HG03159 (cell line): ENCODE results near the gene JPT1.
A peak's percentile ranks its signal among the peaks of the same experiment; 100 is the strongest.
"Not testable (repeated sequence)": the region's sequence is repeated elsewhere in the genome, so short reads cannot be mapped to it uniquely, and the experiment has no call there.

Experiments
- ATAC-seq: cut with Tn5 transposase; IDR thresholded peaks from one replicate; pipeline ENCODE4 v1.9.1; 2021; ENCODE audit warnings: mild to moderate bottlenecking, moderate library complexity; ENCODE audit not compliant: unreplicated experiment

Gene JPT1

DNA sequence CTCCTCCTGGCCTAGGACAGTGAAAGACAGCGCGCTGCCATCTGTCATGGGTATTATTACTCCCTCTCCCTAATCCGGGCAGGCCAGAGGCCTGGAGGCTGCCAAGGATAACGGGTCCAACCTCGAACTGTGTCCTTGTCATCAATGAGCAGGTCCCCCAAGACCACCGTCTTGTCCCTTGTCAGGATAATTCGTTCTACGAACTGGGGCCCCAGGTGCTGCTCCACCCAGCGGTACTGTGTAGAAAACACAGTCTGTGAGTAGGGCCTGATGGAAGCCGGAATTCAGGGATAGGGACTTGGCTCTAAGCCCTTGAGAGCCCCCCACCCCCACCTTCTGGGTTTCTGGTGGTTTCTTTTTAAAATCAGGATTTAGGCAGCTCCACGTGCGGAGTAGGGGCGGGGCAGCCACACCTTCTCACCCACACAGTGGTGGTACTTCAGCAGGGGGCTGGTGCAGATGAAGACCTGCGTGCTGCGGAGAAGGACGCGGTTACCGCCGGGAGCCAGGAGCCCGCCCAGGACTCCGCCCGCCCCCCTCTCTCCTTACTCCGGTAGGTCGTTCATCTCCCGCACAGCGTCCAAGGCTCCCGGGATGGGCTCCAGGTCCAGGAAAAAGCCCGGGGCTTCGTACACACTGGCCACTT is 23.6 kb downstream of the JPT1 start:
- ATAC-seq: no peak

DNA sequence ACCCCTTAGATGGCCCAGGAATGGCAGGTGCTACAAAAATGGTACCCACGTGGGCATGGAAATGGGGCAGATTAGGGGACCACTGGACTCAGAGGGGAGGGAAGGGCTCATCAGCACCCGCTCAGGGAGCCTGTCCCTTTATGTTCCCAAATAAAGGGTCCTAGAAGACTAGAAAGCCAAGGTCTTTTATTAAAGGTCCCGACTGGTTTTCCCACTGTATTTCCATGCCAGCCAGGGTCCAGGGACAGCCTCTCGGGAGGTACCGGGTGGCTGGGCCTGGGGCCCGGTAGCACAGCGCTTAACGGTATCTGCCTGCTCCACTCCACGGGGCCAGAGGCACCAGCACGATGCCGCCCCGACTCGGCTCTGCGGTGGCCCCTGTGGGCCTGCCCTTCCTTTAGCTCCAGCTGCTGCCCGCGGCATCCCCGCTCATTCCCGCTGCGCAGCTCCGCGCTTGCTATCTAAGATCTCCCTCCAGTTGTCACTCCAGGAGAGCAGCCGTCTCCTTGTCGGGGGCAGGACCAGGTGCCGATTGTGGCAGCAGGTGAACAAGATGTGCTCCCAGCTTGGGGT is 24.2 kb downstream of the JPT1 start:
- ATAC-seq: no peak

DNA sequence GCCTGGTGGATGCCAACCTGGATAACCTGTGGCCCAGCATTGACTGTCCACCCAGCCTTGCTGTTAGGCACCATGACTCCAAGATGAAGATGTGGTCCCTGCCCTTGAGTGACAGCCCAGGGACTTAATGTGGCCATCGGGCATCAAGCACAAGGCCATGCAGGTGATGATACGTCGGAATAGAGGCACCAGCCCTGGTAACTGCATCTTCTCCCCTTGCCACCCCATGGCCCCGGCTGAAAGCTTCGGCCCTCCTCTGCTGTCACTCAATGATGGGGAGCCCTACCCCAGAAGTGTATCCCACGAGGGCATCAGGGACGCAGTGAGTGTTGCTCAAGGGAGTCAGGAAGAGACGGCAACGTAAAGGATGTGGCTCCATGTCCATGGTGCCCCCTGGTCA is 24.7 kb downstream of the JPT1 start:
- no peak for ATAC-seq

DNA sequence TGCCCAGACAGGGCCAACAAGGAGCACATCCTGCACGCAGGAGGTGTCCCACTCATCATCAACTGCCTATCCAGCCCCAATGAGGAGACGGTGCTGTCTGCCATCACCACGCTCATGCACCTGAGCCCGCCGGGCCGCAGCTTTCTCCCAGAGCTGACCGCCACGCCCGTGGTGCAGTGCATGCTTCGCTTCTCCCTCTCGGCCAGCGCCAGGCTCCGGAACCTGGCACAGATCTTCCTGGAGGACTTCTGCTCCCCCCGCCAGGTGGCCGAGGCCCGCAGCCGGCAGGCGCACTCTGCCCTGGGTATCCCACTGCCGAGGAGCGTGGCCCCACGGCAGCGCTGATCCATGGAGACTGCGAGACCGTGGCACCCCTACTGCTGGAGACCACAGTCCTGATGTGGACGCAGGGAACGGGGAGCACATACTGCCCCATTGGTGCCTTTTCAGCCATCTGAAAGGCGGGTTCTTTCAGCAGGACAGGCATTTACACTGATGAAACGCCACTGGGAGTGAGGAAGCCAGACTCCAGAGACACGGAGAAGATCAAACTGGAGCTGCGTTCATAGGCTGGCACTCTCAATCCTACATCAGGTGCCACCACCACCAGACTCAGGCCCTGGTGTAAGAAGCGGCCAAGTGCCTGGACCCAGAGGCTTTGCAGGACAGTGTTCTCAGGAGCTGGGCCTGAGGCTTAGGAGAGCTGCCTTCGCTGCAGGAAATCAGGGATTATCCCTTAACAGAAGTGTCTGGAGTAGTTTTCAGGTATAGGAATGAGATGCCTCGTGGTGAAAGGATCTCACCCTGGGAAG is 25.4 kb downstream of the JPT1 start:
- no peak for ATAC-seq

DNA sequence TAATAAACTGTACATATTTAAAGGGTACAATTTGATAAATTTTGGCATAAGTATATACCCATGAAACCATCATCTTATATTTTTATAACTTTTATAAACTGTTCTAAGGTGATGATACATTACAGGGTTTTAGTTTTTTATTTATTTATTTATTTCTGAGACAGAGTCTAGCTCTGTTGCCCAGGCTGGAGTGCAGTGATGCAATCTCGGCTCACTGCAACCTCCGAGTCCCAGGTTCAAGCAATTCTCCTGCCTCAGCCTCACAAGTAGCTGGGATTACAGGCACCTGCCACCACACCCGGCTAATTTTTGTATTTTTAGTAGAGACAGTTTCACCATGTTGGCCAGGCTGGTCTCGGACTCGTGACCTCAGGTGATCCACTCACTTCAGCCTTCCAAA is 26.4 kb downstream of the JPT1 start:
- not testable (repeated sequence) for ATAC-seq

DNA sequence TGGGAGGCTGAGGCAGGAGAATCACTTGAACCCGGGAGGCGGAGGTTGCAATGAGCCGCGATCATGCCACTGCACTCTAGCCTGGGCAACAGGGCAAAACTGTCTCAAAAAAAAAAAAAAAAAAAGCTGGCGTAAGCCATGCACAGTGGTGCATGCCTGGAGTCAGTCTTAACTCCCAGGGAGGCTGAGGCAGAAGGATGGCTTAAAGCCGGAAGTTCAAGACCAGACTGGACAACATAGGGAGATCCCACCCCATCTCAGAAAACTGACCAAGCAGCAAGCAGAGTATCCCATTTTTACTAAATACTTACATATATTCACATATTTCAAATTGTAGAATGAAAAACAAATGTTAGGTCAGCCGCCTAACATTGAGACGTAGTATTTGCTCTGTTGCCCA is 27.4 kb downstream of the JPT1 start:
- no peak for ATAC-seq

DNA sequence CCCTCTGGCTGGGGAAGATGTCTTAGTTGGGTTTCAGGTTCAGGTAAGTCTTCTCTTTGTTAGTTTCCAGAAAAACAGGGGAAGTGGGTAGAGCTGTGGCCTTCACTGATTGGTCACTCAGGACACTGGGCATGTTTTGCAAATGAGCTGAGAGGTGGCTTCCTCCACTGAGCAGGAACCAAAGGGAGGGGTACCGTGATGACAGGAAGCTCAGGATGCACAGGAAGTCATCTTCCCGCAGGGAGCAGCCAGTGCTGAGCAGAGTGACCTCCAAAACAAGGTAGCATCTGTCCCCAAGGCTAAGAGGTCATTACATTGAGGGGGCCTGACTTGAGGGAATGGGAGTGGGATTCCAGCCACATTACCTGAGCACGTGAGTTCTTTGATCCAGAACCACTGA is 28.3 kb downstream of the JPT1 start:
- ATAC-seq: no peak

DNA sequence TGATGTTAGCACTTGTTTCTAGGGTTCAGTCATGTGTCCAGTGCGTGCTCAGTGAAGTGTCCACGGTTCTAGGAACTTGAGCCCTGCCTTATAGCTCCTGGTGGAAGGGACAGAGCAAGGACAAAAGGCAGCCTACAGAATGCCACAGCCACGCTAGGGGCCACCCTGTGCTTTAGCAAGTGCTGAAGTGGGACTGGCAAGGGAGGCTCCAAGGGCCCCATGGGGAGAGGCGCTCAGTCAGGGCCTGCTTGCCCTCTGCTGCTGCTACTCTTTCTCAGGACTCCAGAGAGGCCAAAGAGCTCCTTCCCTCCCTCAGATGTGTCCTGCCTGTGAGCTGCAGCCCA is 29.5 kb downstream of the JPT1 start:
- no peak for ATAC-seq

DNA sequence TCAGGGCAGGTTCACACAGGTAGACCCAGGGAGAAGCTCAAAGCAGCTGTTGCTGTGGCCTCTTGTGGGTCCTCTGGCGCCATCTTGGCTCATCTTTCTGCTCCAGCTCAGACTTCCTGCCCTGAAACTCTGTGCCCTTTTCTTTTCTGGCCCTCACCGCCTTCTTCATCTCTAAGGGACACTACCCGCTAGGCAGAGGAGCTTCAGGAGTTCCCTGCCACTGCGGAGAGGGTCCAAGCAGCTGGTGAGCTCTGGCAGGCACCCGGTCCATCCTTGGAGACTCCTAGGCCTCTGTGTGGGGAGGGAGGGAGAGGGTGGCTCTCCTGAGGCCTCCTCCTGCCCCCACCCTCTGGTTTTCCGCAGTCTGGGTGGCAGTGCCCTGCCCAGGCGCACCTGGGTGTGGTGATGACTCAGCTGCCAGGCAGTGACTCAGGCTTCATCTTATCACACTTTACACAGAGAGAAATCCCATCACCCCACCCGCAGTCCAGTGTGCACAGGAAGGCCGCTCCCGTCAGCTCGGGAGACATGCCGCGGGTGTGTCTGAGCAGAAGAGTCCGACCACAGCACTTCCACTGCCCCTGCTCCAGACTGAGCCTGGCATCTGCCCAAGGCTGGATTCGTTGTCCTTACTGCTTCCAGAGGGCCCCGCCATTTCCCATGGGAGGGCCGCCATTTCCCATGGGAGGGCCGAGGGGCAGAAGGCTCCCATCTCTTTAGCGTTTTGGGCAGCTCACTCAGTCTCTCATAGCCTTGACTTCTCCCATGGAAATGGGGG is 30.1 kb downstream of the JPT1 start:
- no peak for ATAC-seq

DNA sequence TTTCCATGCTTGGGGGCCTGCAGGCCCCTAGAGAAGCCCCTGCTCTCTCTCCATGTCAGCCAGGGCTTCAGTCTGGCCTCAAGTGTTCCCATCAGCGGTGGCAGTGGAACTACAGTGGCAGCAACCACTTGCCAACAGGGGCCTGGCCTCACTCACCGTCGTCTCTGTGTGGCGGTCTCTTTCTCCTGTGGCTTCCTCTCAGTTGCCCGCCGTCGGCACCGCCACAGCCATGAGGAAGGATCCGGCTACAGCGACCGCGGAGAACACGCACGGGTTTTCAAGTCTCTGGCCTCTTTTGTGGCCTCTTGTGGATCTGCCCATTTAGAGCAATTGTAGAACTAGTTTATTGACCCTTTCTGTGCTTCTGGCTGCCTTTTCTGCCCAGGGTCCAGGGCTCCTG is 36.0 kb downstream of the JPT1 start:
- ATAC-seq: no peak

DNA sequence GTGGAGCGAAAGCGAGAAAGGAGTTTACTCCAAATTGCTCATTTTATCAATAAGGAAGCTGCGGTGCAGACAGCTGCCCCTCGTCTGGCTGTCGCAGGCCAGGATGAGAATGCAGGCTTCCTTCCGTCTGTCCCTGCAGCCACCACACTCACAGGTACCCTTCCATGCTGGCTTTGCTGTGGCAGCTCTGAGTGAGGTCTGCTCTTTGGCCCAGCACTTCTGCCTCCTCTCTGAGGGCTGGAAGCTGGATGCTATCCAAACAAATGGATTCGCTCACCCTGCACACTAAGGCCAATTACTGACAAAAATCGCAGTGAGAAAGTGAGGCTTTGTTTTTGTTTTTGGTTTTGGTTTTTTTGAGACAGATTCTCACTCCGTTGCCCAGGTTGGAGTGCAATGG is 37.6 kb downstream of the JPT1 start:
- ATAC-seq: no peak

DNA sequence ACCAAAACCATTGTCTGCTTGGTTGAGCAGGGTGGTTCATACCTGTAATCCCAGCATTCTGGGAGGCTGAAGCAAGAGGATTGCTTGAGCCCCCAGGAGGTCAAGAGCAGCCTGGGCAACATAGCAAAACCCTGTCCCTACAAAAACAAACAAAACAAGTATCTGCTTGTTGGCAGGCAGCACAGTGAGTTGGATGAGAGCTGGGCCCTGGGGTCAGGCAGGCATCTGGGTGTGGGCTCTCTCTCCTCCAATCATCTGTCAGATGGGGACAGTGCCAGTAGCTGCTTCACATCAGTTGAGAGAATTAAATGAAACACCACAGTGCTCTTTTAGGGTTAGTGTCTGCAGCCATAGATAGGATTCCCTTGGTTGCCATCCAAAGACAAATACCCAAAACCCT is 38.8 kb downstream of the JPT1 start:
- ATAC-seq: no peak

DNA sequence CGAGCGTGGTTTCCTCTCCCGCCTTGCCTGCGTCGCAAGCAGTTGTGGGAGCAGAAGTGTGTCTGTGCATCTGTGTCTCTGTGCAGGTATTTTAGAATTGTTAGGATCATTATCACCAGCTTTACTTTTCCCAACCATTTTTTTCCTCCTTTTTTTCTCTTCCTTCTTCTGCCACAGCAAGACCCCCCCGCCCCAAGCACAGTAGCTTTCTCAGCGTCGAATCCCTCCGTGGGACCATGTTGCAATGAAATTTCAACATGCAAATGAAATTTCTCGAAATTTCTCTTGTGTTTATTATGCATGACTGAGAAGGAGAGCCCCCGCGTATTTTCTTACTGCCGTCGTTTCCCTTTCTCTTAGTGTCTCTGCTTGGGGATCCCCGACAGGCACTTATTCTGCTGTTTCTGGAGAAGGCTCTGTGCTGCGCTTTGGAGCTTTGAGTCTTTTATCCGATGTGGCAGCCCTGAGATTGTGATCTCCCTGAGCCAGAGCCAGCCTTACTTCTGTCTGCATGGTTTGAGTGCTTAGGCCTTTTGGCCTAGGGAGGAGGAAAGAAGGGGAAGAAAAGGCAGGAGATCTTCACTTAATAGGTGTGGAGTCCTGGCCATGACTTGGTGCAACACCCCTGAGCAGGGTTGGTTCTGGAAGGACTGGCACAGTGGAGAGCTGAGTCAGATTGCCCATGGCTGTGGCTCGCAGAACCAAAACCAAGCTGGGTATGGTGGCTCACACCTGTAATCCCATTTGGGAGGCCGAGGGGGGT is 39.6 kb downstream of the JPT1 start:
- no peak for ATAC-seq

DNA sequence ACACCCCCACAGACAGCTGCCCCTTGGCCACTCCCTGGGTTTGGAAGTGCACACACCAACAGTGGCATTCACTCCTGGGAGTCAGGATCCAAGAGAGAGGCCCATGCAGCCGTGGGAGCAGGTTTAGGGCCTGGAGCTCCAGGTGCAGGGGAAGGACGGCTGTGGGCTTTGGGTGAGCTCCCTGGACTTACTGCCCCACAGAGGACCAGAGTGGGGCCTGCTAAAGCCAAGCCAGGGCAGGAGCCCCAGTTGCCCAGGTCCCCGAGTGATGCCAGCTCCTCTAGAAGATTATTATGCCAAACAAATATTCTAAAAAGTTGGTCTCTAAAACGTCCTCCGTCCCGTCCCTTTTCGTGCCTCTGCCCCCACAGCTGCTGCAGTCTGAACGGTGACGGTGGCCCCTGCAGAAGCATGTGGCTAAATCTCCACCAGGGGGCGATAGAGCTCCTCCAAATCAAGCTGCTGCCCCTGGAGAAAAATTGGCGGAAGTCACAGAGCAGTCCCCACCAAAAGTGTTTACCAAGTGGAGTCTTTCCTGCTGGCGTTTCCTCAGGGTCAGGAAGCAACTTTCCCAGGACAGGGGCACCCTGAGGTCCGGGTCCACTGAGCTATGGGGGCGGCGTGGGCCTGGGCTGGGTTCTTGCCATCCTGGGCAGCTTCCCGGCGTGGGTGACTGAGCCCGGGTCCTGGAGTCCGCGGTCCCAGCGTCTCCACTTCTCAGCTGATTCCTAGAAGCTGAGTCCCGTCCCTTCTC is 40.3 kb downstream of the JPT1 start:
- peak; percentile 44 for ATAC-seq

DNA sequence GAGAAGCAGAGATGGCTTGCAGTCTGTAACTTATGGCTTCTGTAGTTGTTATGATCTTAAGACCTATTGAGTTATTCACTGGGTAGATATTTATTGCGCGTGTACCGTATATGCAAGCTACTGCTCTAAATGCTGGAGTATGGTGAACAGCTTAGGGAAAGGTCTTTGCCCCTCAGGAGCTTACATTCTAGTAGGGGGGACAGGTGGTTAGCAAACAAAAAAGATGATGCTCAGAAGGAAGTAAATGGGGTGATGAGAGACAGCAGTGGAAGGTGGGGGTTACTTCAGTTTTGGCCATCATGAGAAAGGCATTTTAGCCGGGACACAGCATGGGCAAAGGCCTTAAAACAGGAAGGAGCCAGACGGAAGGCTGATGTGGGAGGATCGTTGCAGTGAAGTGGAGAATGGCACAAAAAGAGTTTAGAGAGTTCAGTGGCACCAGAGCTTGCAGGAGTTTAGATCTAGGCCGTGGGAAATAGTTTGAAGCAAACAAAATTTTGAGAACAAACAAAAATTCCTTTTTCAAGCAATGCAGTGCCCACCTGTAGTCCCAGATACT is 42.5 kb downstream of the JPT1 start:
- no peak for ATAC-seq

DNA sequence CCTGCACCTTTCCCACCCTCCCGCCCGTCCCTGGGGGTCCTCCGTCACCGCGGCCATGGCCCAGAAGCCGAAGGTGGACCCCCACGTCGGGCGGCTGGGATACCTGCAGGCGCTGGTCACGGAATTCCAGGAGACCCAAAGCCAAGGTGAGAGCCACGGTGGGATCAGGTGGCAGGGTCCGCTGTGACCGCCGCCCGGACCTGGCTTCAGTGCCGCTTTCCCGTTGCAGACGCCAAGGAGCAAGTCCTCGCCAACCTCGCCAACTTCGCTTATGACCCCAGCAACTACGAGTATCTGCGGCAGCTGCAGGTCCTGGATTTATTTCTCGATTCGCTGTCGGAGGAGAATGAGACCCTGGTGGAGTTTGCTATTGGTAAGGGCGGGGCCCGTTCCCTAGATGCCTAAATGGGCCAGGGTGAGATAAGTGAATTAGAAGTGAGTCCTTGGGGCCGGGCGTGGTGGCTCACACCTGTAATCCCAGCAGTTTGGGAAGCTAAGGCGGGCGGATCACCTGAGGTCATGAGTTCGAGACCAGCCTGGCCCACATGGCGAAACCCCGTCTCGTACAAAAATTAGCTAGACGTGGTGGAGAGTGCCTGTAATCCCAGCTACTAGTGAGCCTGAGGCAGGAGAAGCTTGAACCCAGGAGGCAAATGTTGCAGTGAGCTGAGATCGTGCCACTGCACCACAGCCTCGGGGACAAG is 43.9 kb downstream of the JPT1 start:
- ATAC-seq: no peak

DNA sequence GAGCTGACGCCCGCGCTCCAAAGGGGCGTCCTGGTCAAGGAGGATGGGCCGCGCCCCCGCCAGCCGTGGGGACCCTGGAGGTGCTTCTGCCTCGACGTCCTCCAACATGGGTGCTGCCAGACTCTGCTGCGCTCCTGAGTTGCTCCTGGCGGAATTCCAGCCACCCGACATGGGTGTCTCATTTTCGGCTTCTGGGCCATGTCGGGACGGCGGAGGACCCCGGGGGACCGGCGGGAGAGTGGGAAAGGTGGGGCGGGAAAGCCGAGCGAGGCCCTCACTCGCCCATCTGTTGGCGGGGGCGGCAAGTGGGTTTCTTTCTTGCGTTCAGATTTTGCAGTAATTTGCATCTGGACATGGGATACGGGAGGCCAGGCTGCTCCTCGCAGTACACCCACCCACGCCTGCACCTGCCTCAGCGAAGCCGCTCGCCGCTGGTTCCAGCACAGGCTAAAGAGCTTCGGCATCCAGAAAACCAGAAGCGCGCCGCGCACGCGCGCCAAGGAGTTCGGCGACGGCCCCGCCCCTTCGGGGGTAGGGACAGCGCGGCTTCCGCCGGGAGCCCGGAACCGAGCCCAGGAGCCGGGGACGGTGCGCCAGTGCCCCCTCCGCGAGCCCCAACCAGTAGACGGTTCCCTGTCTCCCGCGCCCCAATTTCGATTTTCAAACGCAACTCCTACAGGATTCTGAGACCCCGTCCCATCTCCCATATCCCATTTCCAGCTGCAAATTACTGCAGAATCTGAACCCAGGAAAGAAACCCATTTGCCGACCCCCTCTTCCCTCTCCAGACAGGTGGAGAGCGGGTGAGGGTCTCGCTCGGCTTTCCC is 44.7 kb downstream of the JPT1 start, which contains the start of gene ARMC7:
TSS of gene ARMC7 (plus strand) at position 563 of the 827 bp plus-strand sequence. CDS start 320 bp downstream, outside the sequence.
- peak; percentile 65 for ATAC-seq

DNA sequence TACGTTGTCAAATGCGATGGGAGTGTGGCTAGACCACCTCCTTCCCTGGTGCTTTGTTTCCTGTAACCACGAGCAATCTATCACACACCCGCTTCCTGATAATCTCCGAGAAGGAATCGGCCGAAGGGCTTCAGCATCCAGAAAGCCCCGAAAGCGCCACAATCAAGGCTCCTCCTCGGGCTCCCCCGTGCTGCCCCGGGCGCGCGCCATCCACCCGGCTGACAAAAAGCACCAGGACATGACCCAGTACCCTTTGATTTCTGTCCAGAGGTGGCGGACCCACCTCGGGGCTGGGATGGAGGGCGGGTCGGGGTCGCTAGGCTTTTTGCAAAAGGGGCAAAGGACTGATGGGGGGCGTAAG is 45.3 kb downstream of the JPT1 start:
- no peak for ATAC-seq
